Anterior cingulate cortex (tissue), 58 donors: ENCODE results near the gene C11orf98.
"Not testable (repeated sequence)": the region's sequence is repeated elsewhere in the genome, so short reads cannot be mapped to it uniquely, and the experiment has no call there.

Experiments
- DNase-seq, 58 donors: peaks; one replicate each; lab custom pipeline; 2025; lab: John Stamatoyannopoulos, UW

C11orf98 gene

GRCh38 chr11:62616957-62617356 is 48.1 kb downstream of the C11orf98 start:
- not testable (repeated sequence) for DNase-seq

DNA sequence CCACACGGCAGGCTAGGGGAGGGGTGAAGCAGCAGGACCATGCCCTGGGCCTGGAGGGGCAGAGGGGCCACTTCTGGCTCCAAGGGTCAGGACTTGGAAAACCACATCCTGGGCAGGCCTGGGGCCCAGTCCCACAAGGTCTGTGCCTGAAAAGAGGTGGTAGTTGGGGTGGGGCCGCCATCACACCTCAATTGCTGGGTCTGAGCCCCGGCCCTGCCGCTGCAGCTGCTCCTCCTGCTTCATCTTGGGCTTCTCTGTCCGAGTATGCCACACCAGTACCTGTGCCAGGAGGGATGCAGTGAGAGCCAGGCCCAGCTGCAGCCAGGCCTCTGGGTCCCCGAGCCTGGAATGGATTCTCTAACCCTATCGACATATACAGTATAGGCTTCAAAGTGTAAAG is 49.5 kb downstream of the C11orf98 start:
- DNase-seq = no peak

DNA sequence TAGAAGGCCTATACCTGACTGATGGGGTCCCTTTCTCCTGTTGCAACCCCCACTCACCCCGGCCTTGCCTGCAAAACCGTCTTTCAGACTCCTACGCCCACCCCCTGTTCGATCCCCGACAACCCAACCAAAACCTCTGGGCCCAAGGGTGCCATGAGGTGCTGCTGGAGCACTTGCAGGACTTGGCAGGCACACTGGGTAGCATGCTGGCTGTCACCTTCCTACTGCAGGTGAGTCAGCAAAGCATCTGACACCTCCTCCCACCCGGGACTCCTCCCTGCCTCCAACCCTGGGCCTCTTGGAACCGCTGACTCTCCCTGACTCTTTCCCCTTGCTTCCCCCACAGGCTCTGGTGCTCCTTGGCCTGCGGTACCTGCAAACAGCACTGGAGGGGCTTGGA is 50.7 kb downstream of the C11orf98 start:
- DNase-seq = peak in 6 of 58 donors; percentile 10 to 49 (median 12)

GRCh38 chr11:62613291-62613778 is 51.7 kb downstream of the C11orf98 start:
- peak in 25 of 58 donors; percentile 35 to 85 (median 72) for DNase-seq
